HEK293T (cell line): ENCODE measurements around the gene HSD17B7.

Experiments used
- BHLHE40 ChIP-seq: fragments of 450-650 bp; IDR thresholded peaks from 2 replicates; pipeline ENCODE4 v1.6.1; 2016; ENCODE audit warnings: mild to moderate bottlenecking, moderate library complexity, borderline replicate concordance
- ELF4 ChIP-seq: fragments of 450-650 bp; IDR thresholded peaks from 2 replicates; pipeline ENCODE4 v1.6.1; 2017; ENCODE audit warnings: antibody characterized with exemption
- FOXM1 ChIP-seq: fragments of 450-650 bp; IDR thresholded peaks from 2 replicates; pipeline ENCODE4 v1.6.1; 2017; ENCODE audit warnings: mild to moderate bottlenecking, borderline replicate concordance
- HDGF ChIP-seq: fragments of 450-650 bp; IDR thresholded peaks from 2 replicates; pipeline ENCODE4 v1.6.1; 2017; ENCODE audit warnings: antibody characterized with exemption, borderline replicate concordance
- L3MBTL2 ChIP-seq: fragments of 450-650 bp; conservative IDR thresholded peaks from 2 replicates; pipeline ENCODE4 v1.6.1; 2016; ENCODE audit warnings: mild to moderate bottlenecking
- PKNOX1 ChIP-seq: fragments of 450-650 bp; IDR thresholded peaks from 2 replicates; pipeline ENCODE4 v1.6.1; 2016
- SP1 ChIP-seq: fragments of 450-650 bp; IDR thresholded peaks from 2 replicates; pipeline ENCODE4 v1.6.1; 2017
- SUZ12 ChIP-seq: fragments of 450-650 bp; IDR thresholded peaks from 2 replicates; pipeline ENCODE4 v1.6.1; 2016; ENCODE audit warnings: mild to moderate bottlenecking
- TARDBP ChIP-seq: fragments of 450-650 bp; IDR thresholded peaks from 2 replicates; pipeline ENCODE4 v1.6.1; 2016

GRCh38 chr1:162774007-162774406 is 16.5 kb upstream of the HSD17B7 start:
- TF ChIP-seq FOXM1 (no peak), PKNOX1 (no peak), BHLHE40 (no peak), HDGF (no peak), TARDBP (no peak), SP1 (no peak), L3MBTL2 (no peak), SUZ12 (no peak), ELF4 (no peak)
